H1 (cell line): ENCODE results near the gene CNIH3. TPM values are rescaled to one million over a fixed set of nuclear protein-coding genes. Genes with fewer than 3 reads are reported as not detected.

Experiments used
- CTCF ChIA-PET: fragments of 300-600 bp; sonication (Branson Sonifier 250); formaldehyde crosslinking; loops from one replicate; lab custom pipeline; 2021; ENCODE audit not compliant: partially characterized antibody; lab: Charles Lee
- POLR2A ChIA-PET: fragments of 300-600 bp; sonication (Branson Sonifier 250); formaldehyde crosslinking; loops from one replicate; lab custom pipeline; 2021; ENCODE audit warnings: inconsistent platforms; ENCODE audit not compliant: partially characterized antibody; lab: Charles Lee
- DNase-seq, 2 experiments: peaks; one replicate each; pipeline versions ENCODE4 v3.0.0 to v3.0.0-alpha.2; 2010 to 2022; ENCODE audit warnings: low spot score in 2 of 2, low read depth in 1 of 2, mixed read lengths in 1 of 2
- FAIRE-seq: peaks from 2 replicates; lab custom pipeline; 2011; peaks lifted over from hg19 to GRCh38; lab: Jason Lieb, UNC
- H2AFZ ChIP-seq: 2 replicates; pipeline ENCODE4 v1.8.1; 2012; ENCODE audit warnings: low read length, inconsistent platforms
- H2AK5ac ChIP-seq: 2 replicates; pipeline ENCODE4 v1.6.1; 2013; ENCODE audit warnings: low read depth, low read length
- H2BK120ac ChIP-seq: replicated peaks from 2 replicates; pipeline ENCODE3; 2013; ENCODE audit warnings: low read depth, low read length, inconsistent platforms
- H2BK12ac ChIP-seq: 2 replicates; pipeline ENCODE4 v1.6.1; 2013; ENCODE audit warnings: low read depth, low read length
- H2BK15ac ChIP-seq: 2 replicates; pipeline ENCODE4 v1.6.1; 2013; ENCODE audit warnings: low read length
- H2BK20ac ChIP-seq: 2 replicates; pipeline ENCODE4 v1.6.1; 2013; ENCODE audit warnings: low read length
- H2BK5ac ChIP-seq: 2 replicates; pipeline ENCODE4 v1.6.1; 2013; ENCODE audit warnings: low read depth, low read length
- H3K14ac ChIP-seq: 2 replicates; pipeline ENCODE4 v1.6.1; 2013; ENCODE audit warnings: inconsistent platforms; ENCODE audit not compliant: insufficient read length
- H3K18ac ChIP-seq: 2 replicates; pipeline ENCODE4 v1.6.1; 2013; ENCODE audit warnings: low read length; ENCODE audit errors: extremely low read depth
- H3K23ac ChIP-seq: 2 replicates; pipeline ENCODE4 v1.6.1; 2013; ENCODE audit warnings: inconsistent platforms; ENCODE audit not compliant: insufficient read length
- H3K23me2 ChIP-seq: 2 replicates; pipeline ENCODE4 v1.6.1; 2013; ENCODE audit warnings: low read depth, low read length
- H3K27ac ChIP-seq: 2 replicates; pipeline ENCODE4 v1.6.1; 2011; ENCODE audit warnings: low read depth, low read length, inconsistent platforms
- H3K27me3 ChIP-seq, 4 experiments: replicated peaks in 1 of 4; 1 replicate in 1 of 4; 2 replicates in 3 of 4; pipeline versions ENCODE4 v1.6.1 to v1.8.1; 2011 to 2013; ENCODE audit warnings: low read length in 3 of 4, mild to moderate bottlenecking in 3 of 4, inconsistent platforms in 2 of 4, mixed read lengths in 2 of 4, moderate library complexity in 1 of 4; ENCODE audit not compliant: control insufficient read depth in 3 of 4, insufficient read depth in 3 of 4; ENCODE audit errors: extremely low read depth in 1 of 4
- H3K36me3 ChIP-seq, 4 experiments: 2 replicates each; pipeline versions ENCODE4 v1.6.1 to v1.8.1; 2011 to 2013; ENCODE audit warnings: mild to moderate bottlenecking in 4 of 4, low read length in 3 of 4, moderate library complexity in 2 of 4, control low read depth in 1 of 4, inconsistent platforms in 1 of 4; ENCODE audit not compliant: insufficient read depth in 4 of 4, control insufficient read depth in 2 of 4
- H3K4ac ChIP-seq: replicated peaks from 2 replicates; pipeline ENCODE3; 2013; ENCODE audit warnings: low read length, low read depth, mixed read lengths, inconsistent platforms; ENCODE audit not compliant: insufficient read length
- H3K4me1 ChIP-seq, 4 experiments: replicated peaks in 1 of 4; 1 replicate in 1 of 4; 2 replicates in 3 of 4; pipeline versions ENCODE4 v1.6.1 to v1.8.1; 2011 to 2013; ENCODE audit warnings: low read length in 3 of 4, inconsistent platforms in 2 of 4, mixed read lengths in 1 of 4; ENCODE audit not compliant: insufficient read depth in 4 of 4, control insufficient read depth in 3 of 4
- H3K4me2 ChIP-seq, 2 experiments: 2 replicates each; pipeline versions ENCODE4 v1.6.1 to v1.8.1; 2011 to 2013; ENCODE audit warnings: low read depth in 2 of 2, low read length in 2 of 2, control low read depth in 1 of 2, inconsistent platforms in 1 of 2, mild to moderate bottlenecking in 1 of 2; ENCODE audit not compliant: insufficient read depth in 1 of 2
- H3K4me3 ChIP-seq, 4 experiments: fragments of 200-600, 300-600 bp in 1 of 4; sonication (generic), shearing (Covaris generic), sonication (Bioruptor Twin) in 1 of 4; 2 replicates each; pipeline versions ENCODE4 v1.5.1 to v1.8.1; 2011 to 2016; ENCODE audit warnings: low read length in 4 of 4, low read depth in 3 of 4, control low read depth in 2 of 4, inconsistent platforms in 2 of 4, mild to moderate bottlenecking in 2 of 4, mixed read lengths in 1 of 4, moderate library complexity in 1 of 4; ENCODE audit not compliant: insufficient read depth in 2 of 4; ENCODE audit errors: extremely low read depth in 1 of 4
- H3K56ac ChIP-seq: replicated peaks from 2 replicates; pipeline ENCODE3; 2013; ENCODE audit warnings: low read depth, mild to moderate bottlenecking, mixed read lengths, low read length, inconsistent platforms; ENCODE audit not compliant: insufficient read length
- H3K79me1 ChIP-seq: 2 replicates; pipeline ENCODE4 v1.6.1; 2013; ENCODE audit warnings: low read depth, low read length, control low read depth
- H3K79me2 ChIP-seq, 2 experiments: 2 replicates each; pipeline versions ENCODE4 v1.6.1 to v1.8.1; 2012 to 2013; ENCODE audit warnings: low read length in 2 of 2, mild to moderate bottlenecking in 2 of 2, inconsistent platforms in 1 of 2; ENCODE audit not compliant: insufficient read depth in 2 of 2, control insufficient read depth in 1 of 2
- H3K9ac ChIP-seq, 4 experiments: replicated peaks in 1 of 4; 1 replicate in 1 of 4; 2 replicates in 3 of 4; pipeline versions ENCODE4 v1.6.1 to v1.8.1; 2011 to 2013; ENCODE audit warnings: low read depth in 3 of 4, low read length in 3 of 4, control low read depth in 2 of 4, mild to moderate bottlenecking in 2 of 4, moderate library complexity in 2 of 4, inconsistent platforms in 1 of 4; ENCODE audit errors: extremely low read depth in 1 of 4
- H3K9me3 ChIP-seq, 2 experiments: 2 replicates each; pipeline versions ENCODE4 v1.6.1 to v1.8.1; 2012 to 2013; ENCODE audit warnings: mild to moderate bottlenecking in 2 of 2, moderate library complexity in 2 of 2, control low read depth in 1 of 2, inconsistent platforms in 1 of 2, low read depth in 1 of 2, low read length in 1 of 2, mixed read lengths in 1 of 2; ENCODE audit not compliant: insufficient read depth in 2 of 2
- H4K20me1 ChIP-seq, 2 experiments: replicated peaks in 1 of 2; 2 replicates each; pipeline versions ENCODE3 to v1.8.1; 2011 to 2013; ENCODE audit warnings: inconsistent platforms in 2 of 2, low read length in 2 of 2, mild to moderate bottlenecking in 1 of 2; ENCODE audit not compliant: insufficient read depth in 2 of 2, control insufficient read depth in 1 of 2
- H4K5ac ChIP-seq: 2 replicates; pipeline ENCODE4 v1.6.1; 2013; ENCODE audit warnings: low read length, low read depth, mixed read lengths, inconsistent platforms; ENCODE audit not compliant: insufficient read length
- H4K8ac ChIP-seq: 2 replicates; pipeline ENCODE4 v1.8.0; 2013; ENCODE audit warnings: mild to moderate bottlenecking, moderate library complexity, low read length, inconsistent platforms; ENCODE audit not compliant: insufficient read depth; ENCODE audit errors: extremely low read depth
- H4K91ac ChIP-seq: replicated peaks from 2 replicates; pipeline ENCODE3; 2013; ENCODE audit warnings: low read length, mixed read lengths, inconsistent platforms; ENCODE audit not compliant: insufficient read length
- BACH1 ChIP-seq: IDR thresholded peaks from 2 replicates; pipeline ENCODE4 v1.6.1; 2012; ENCODE audit warnings: low read length, improper control_type of control experiment
- CHD2 ChIP-seq: IDR thresholded peaks from 2 replicates; pipeline ENCODE4 v1.6.1; 2012; ENCODE audit warnings: low read length, improper control_type of control experiment
- GTF2F1 ChIP-seq: IDR thresholded peaks from 2 replicates; pipeline ENCODE4 v1.6.1; 2012; ENCODE audit warnings: low read depth, low read length, improper control_type of control experiment, borderline replicate concordance
- HDAC2 ChIP-seq, 2 experiments: fragments of 300-600 bp in 1 of 2; sonication (generic) in 1 of 2; IDR thresholded peaks; 2 replicates each; pipeline ENCODE4 v1.6.1; 2011 to 2012; ENCODE audit warnings: low read depth in 2 of 2, low read length in 2 of 2, mild to moderate bottlenecking in 2 of 2, moderate library complexity in 2 of 2, borderline replicate concordance in 1 of 2, inconsistent platforms in 1 of 2
- KDM4A ChIP-seq: IDR thresholded peaks from one replicate; pipeline ENCODE4 v1.7.1; 2012; ENCODE audit warnings: low read depth, mild to moderate bottlenecking, moderate library complexity, low read length, inconsistent platforms; ENCODE audit not compliant: severe bottlenecking
- RAD21 ChIP-seq, 2 experiments: IDR thresholded peaks in 1 of 2; conservative IDR thresholded peaks in 1 of 2; 2 replicates each; pipeline ENCODE4 v1.6.1; 2011; ENCODE audit warnings: low read depth in 2 of 2, low read length in 2 of 2, improper control_type of control experiment in 1 of 2, inconsistent platforms in 1 of 2, mild to moderate bottlenecking in 1 of 2, moderate library complexity in 1 of 2
- RBBP5 ChIP-seq: IDR thresholded peaks from 2 replicates; pipeline ENCODE4 v1.7.1; 2012; ENCODE audit warnings: low read depth, mild to moderate bottlenecking, inconsistent platforms, low read length, moderate library complexity, borderline replicate concordance
- SUZ12 ChIP-seq: fragments of 200-600 bp; sonication (generic); IDR thresholded peaks from 2 replicates; pipeline ENCODE4 v1.6.1; 2012; ENCODE audit warnings: mild to moderate bottlenecking, inconsistent platforms, low read length, moderate library complexity, mixed read lengths
- YY1 ChIP-seq: IDR thresholded peaks from 2 replicates; pipeline ENCODE4 v1.6.1; 2011; ENCODE audit warnings: low read depth, mild to moderate bottlenecking, low read length
- polyA plus RNA-seq, 7 experiments: library from polyadenylated mRNA; depleted of rRNA in 3 of 7; stranded (reverse) in 5 of 7; unstranded in 2 of 7; fragments of >200 nt in 5 of 7; fragments of 200-250 nt in 2 of 7; gene quantifications; 1 replicate in 5 of 7; 2 replicates in 1 of 7; 4 replicates in 1 of 7; pipeline versions ENCODE4 v1.2.1 to v1.2.3, GENCODE V29; 2011 to 2013; ENCODE audit warnings: missing spikeins in 2 of 7, mixed read lengths in 2 of 7
- total RNA-seq: library from RNA; stranded (reverse); fragmentation: NEBNext Ultra II Directional; extraction: Animal tissue kit (Norgen Biotek cat#: 25700); gene quantifications from 2 replicates; pipeline ENCODE4 v1.2.1, GENCODE V29; 2021
- TF ChIP-seq, protein P1 (sequence below): IDR thresholded peaks from 2 replicates; pipeline ENCODE4 v1.6.1; 2012; ENCODE audit warnings: inconsistent platforms
- TF ChIP-seq, protein P2 (sequence below): IDR thresholded peaks from 2 replicates; pipeline ENCODE4 v1.6.1; 2012; ENCODE audit warnings: inconsistent platforms
- TF ChIP-seq, protein P3 (sequence below): IDR thresholded peaks from 2 replicates; pipeline ENCODE4 v1.6.1; 2011; ENCODE audit warnings: low read length, improper control_type of control experiment

CNIH3 gene
- total and polyA plus RNA-seq, 2 of the 8 experiments (the other 6 are each of a cell fraction or from before 2014, with no cell fraction given), result 3.7 to 5.6 TPM

DNA sequence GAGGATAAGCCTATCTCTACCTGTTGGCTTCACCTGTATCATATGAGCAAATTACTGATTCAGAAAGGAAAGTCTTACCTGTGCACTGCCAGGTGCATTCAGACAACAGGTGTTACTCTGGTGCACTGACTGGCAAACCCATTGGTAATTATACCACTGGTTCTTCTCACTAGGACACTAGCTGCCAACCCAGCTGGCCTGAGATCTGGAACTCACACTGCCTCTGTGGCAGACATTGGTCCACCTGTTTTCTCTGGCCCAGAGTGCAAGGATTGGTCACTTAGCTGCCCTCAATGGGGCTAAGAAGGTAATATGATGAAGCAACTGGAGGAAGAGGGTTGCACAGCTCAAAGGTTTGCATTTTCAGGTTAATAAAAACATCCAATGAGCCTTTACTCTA is 173.2 kb downstream of the CNIH3 start:
- H2BK5ac ChIP-seq, result no peak overlapping the region
- H3K79me2 ChIP-seq, result no peaks in the 10 kb centered on the region
- H2BK15ac ChIP-seq, result no peak overlapping the region
- H2BK20ac ChIP-seq, result no peak overlapping the region
- ChIA-PET CTCF (interaction anchor here (1.0 to 1.7 kb wide), 2 partner anchors 20 to 62 kb away, joined by 4 to 9 read pairs; no protein-coding TSS in a partner anchor), POLR2A (no interaction called here)
- no peak overlapping the region for H2BK120ac ChIP-seq
- no peaks in the 10 kb centered on the region for H3K9me3 ChIP-seq
- FAIRE-seq (no peak), DNase-seq (no peak)
- no peaks in the 10 kb centered on the region for H3K23me2 ChIP-seq
- H3K4me1 ChIP-seq, result no peaks in the 10 kb centered on the region
- H3K23ac ChIP-seq, result no peak overlapping the region
- no peak overlapping the region for H3K56ac ChIP-seq
- H3K27me3 ChIP-seq, result peaks cover 0 to 1% (median 0%) of the 10 kb centered on the region in 4 experiments; a peak in 2 of 7 replicates
- H3K4me2 ChIP-seq, result no peak overlapping the region
- no peak overlapping the region for H2BK12ac ChIP-seq
- H4K5ac ChIP-seq, result no peak overlapping the region
- H3K79me1 ChIP-seq, result no peaks in the 10 kb centered on the region
- H3K27ac ChIP-seq, result no peak overlapping the region
- no peak overlapping the region for H3K14ac ChIP-seq
- no peak overlapping the region for H2AFZ ChIP-seq
- no peaks in the 10 kb centered on the region for H3K36me3 ChIP-seq
- no peak overlapping the region for H2AK5ac ChIP-seq
- H3K4me3 ChIP-seq, result no peak overlapping the region
- H4K8ac ChIP-seq, result no peak overlapping the region
- no peak overlapping the region for H3K9ac ChIP-seq
- no peak overlapping the region for H3K18ac ChIP-seq
- no peak overlapping the region for H3K4ac ChIP-seq
- H4K20me1 ChIP-seq, result no peaks in the 10 kb centered on the region
- no peak overlapping the region for H4K91ac ChIP-seq
- TF ChIP-seq KDM4A (no peak), SUZ12 (no peak), RBBP5 (no peak), HDAC2 (IDR thresholded peaks at IDR 0.05; ENCODE audit: borderline replicate concordance in 1 of 2, low read depth in 2 of 2, low read length in 2 of 2) (no peak), YY1 (no peak), CHD2 (no peak), BACH1 (no peak), GTF2F1 (no peak), RAD21 (IDR thresholded peaks at IDR 0.05 in 1 of 2, conservative IDR thresholded peaks at IDR 0.05 in 1 of 2; ENCODE audit: low read depth in 2 of 2, low read length in 2 of 2) (no peak)
- TF ChIP-seq, protein P1, sequence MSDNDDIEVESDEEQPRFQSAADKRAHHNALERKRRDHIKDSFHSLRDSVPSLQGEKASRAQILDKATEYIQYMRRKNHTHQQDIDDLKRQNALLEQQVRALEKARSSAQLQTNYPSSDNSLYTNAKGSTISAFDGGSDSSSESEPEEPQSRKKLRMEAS, result no peak
- TF ChIP-seq, protein P2, sequence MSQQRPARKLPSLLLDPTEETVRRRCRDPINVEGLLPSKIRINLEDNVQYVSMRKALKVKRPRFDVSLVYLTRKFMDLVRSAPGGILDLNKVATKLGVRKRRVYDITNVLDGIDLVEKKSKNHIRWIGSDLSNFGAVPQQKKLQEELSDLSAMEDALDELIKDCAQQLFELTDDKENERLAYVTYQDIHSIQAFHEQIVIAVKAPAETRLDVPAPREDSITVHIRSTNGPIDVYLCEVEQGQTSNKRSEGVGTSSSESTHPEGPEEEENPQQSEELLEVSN, result no peak
- TF ChIP-seq, protein P3, sequence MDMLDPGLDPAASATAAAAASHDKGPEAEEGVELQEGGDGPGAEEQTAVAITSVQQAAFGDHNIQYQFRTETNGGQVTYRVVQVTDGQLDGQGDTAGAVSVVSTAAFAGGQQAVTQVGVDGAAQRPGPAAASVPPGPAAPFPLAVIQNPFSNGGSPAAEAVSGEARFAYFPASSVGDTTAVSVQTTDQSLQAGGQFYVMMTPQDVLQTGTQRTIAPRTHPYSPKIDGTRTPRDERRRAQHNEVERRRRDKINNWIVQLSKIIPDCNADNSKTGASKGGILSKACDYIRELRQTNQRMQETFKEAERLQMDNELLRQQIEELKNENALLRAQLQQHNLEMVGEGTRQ, result no peak
